H1 (cell line): ENCODE measurements around the gene KCND1.

Source experiments
- BRCA1 ChIP-seq: IDR thresholded peaks from 2 replicates; pipeline ENCODE4 v1.6.1; 2012; ENCODE audit warnings: low read depth, low read length, improper control_type of control experiment
- KDM1A ChIP-seq: fragments of 200-600, 300-600 bp; sonication (generic); IDR thresholded peaks from 2 replicates; pipeline ENCODE4 v1.7.1; 2016; ENCODE audit warnings: mild to moderate bottlenecking, low read length, borderline replicate concordance
- KDM5A ChIP-seq: fragments of 200-600 bp; IDR thresholded peaks from 2 replicates; pipeline ENCODE4 v1.7.1; 2012; ENCODE audit warnings: mild to moderate bottlenecking, low read length, inconsistent platforms, mixed read lengths
- POLR2A ChIP-seq, 2 experiments: IDR thresholded peaks; 1 replicate in 1 of 2; 2 replicates in 1 of 2; pipeline ENCODE4 v1.6.1; 2011; ENCODE audit warnings: low read depth in 2 of 2, low read length in 2 of 2, mild to moderate bottlenecking in 2 of 2; ENCODE audit errors: control extremely low read depth in 1 of 2
- POLR2AphosphoS5 ChIP-seq: IDR thresholded peaks from 2 replicates; pipeline ENCODE4 v1.6.1; 2011; ENCODE audit warnings: low read depth, low read length
- SP1 ChIP-seq: IDR thresholded peaks from 2 replicates; pipeline ENCODE4 v1.6.1; 2011; ENCODE audit warnings: low read depth, low read length
- SUZ12 ChIP-seq: fragments of 200-600 bp; sonication (generic); IDR thresholded peaks from 2 replicates; pipeline ENCODE4 v1.6.1; 2012; ENCODE audit warnings: mild to moderate bottlenecking, inconsistent platforms, low read length, moderate library complexity, mixed read lengths
- TF ChIP-seq, protein P1 (sequence below), 3 experiments: IDR thresholded peaks; 1 replicate in 2 of 3; 2 replicates in 1 of 3; pipeline versions ENCODE4 v1.5.1 to v1.6.1; 2011; ENCODE audit warnings: low read length in 3 of 3, mild to moderate bottlenecking in 3 of 3, inconsistent platforms in 2 of 3, low read depth in 1 of 3, moderate library complexity in 1 of 3; ENCODE audit not compliant: insufficient read depth in 1 of 3; ENCODE audit errors: control extremely low read depth in 1 of 3
- TF ChIP-seq, protein P2 (sequence below): IDR thresholded peaks from 2 replicates; pipeline ENCODE4 v1.6.1; 2012; ENCODE audit warnings: inconsistent platforms

DNA sequence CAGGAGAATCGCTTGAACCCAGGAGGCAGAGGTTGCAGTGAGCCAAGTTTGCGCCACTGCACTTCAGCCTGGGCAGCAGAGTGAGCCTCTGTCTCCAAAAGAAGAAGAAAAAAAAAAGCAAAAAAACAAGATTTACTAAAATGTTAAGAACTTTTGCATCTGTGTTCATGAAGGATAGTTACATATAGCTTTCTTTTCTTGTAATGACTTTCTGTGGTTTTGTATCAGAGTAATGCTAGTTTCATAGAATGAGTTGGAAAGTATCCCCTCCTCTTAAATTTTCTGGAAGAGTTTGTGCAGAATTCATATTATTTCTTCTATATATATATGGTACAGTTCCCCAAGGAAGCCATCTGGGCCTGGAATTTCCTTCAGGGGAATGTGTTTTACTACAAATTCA, 47.4 kb upstream of the KCND1 start:
- TF ChIP-seq BRCA1 (no peak), POLR2AphosphoS5 (no peak), POLR2A (IDR thresholded peaks at IDR 0.05; ENCODE audit: control extremely low read depth in 1 of 2, low read depth in 2 of 2, low read length in 2 of 2) (no peak), SP1 (no peak), SUZ12 (no peak), KDM5A (no peak), KDM1A (no peak)
- TF ChIP-seq, protein P1, sequence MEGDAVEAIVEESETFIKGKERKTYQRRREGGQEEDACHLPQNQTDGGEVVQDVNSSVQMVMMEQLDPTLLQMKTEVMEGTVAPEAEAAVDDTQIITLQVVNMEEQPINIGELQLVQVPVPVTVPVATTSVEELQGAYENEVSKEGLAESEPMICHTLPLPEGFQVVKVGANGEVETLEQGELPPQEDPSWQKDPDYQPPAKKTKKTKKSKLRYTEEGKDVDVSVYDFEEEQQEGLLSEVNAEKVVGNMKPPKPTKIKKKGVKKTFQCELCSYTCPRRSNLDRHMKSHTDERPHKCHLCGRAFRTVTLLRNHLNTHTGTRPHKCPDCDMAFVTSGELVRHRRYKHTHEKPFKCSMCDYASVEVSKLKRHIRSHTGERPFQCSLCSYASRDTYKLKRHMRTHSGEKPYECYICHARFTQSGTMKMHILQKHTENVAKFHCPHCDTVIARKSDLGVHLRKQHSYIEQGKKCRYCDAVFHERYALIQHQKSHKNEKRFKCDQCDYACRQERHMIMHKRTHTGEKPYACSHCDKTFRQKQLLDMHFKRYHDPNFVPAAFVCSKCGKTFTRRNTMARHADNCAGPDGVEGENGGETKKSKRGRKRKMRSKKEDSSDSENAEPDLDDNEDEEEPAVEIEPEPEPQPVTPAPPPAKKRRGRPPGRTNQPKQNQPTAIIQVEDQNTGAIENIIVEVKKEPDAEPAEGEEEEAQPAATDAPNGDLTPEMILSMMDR (IDR thresholded peaks at IDR 0.05; ENCODE audit: control extremely low read depth in 1 of 3, insufficient read depth in 1 of 3, low read depth in 1 of 3, low read length in 3 of 3) = no peak
- TF ChIP-seq, protein P2, sequence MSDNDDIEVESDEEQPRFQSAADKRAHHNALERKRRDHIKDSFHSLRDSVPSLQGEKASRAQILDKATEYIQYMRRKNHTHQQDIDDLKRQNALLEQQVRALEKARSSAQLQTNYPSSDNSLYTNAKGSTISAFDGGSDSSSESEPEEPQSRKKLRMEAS = no peak
